ENCODE results near the gene TRIM60. TPM values are rescaled to one million over a fixed set of nuclear protein-coding genes. Genes with fewer than 3 reads are reported as not detected.

The TRIM60 gene
- total and polyA plus RNA-seq, 8 donors, result not detected

DNA sequence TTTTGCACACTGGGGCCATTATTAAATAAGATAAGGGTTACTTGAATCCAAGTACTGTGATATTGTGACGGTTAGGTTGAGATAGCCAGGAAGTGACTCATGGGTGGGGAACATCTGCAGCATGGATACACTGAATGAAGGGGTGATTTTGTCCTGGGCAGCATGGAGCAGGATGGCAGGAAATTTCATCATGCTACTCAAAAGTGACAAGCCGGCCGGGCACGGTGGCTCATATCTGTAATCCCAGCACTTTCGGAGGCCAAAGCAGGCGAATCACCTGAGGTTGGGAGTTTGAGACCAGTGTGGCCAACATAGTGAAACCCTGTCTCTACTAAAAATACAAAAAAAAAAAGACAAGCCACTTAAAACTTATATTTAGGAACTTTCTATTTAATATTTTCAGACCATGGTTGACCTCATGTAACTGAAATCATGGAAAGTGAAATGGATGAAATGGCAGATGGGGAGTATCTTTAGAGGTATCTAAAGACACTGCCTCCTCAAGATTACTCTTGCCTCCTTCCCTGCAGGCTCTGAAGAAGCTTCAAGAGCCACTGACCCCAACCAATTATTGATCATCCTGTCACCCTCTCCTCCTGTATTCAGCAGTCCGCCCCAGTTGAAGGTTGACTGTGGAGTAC is 3.9 kb upstream of the TRIM60 start:
- no peak overlapping the region for H3K27ac ChIP-seq
- ATAC-seq, result no peak
- intact Hi-C loops (cut with DNase I), result no loop called here
- H3K4me1 ChIP-seq, result no peaks in the 10 kb centered on the region
- H3K4me3 ChIP-seq, result no peak overlapping the region
- no peak for DNase-seq
- TF ChIP-seq, protein P1, sequence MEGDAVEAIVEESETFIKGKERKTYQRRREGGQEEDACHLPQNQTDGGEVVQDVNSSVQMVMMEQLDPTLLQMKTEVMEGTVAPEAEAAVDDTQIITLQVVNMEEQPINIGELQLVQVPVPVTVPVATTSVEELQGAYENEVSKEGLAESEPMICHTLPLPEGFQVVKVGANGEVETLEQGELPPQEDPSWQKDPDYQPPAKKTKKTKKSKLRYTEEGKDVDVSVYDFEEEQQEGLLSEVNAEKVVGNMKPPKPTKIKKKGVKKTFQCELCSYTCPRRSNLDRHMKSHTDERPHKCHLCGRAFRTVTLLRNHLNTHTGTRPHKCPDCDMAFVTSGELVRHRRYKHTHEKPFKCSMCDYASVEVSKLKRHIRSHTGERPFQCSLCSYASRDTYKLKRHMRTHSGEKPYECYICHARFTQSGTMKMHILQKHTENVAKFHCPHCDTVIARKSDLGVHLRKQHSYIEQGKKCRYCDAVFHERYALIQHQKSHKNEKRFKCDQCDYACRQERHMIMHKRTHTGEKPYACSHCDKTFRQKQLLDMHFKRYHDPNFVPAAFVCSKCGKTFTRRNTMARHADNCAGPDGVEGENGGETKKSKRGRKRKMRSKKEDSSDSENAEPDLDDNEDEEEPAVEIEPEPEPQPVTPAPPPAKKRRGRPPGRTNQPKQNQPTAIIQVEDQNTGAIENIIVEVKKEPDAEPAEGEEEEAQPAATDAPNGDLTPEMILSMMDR (IDR thresholded peaks at IDR 0.05), result no peak
- H3K9me3 ChIP-seq, result no peaks in the 10 kb centered on the region
- no peaks in the 10 kb centered on the region for H3K27me3 ChIP-seq
- H3K36me3 ChIP-seq, result no peaks in the 10 kb centered on the region

DNA sequence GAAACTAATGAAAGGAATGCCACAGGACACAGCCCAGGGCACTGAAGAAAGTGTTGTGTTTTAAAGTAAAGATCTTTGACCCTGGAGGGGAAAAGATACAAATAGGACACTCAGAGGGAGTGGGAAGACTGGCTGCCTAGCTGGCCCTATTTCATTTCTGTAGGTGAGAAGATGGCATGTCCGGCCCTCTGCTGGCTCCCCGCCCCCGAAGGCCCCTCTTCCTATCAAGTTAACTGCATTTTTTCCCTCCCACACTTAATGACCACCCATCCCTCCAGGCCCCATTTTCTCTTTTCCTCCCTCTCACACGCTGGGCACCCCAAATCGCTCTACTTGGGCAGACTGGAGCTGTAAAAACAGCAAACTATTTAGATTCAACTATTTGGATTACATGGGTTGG is 16.4 kb downstream of the TRIM60 start:
- no peaks in the 10 kb centered on the region for H3K9me3 ChIP-seq
- intact Hi-C loops (cut with DNase I), result no loop called here
- TF ChIP-seq, protein P1 (IDR thresholded peaks at IDR 0.05), result no peak
- ATAC-seq (no peak), DNase-seq (no peak)
- no peak overlapping the region for H3K4me3 ChIP-seq
- H3K27ac ChIP-seq, result no peak overlapping the region
- no peaks in the 10 kb centered on the region for H3K27me3 ChIP-seq
- H3K4me1 ChIP-seq, result no peaks in the 10 kb centered on the region
- H3K36me3 ChIP-seq, result no peaks in the 10 kb centered on the region

DNA sequence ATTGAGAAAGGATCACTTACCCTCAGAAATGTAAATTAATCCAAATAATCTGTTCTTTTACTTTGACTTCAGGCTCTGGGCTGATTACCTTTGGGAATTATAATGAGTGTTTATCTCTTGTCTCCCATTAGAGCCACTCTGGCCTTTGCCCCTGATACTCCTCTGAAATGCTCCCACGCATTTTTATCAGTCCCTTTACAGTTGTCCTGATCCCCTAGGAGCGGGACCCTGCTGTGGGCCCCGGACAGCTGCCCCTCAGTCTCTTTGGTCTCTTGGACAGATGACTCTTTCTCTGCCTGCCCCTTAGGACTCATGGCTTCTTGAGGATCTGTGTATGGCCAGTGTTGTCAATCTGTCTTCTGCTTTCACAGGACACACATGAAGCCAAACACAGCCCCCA is 20.8 kb downstream of the TRIM60 start:
- ATAC-seq, result no peak
- no peak overlapping the region for H3K4me3 ChIP-seq
- intact Hi-C loops (cut with DNase I), result no loop called here
- DNase-seq, result no peak
- no peaks in the 10 kb centered on the region for H3K4me1 ChIP-seq
- no peaks in the 10 kb centered on the region for H3K27me3 ChIP-seq
- TF ChIP-seq, protein P1 (IDR thresholded peaks at IDR 0.05), result no peak
- no peaks in the 10 kb centered on the region for H3K9me3 ChIP-seq
- no peak overlapping the region for H3K27ac ChIP-seq
- no peaks in the 10 kb centered on the region for H3K36me3 ChIP-seq

DNA sequence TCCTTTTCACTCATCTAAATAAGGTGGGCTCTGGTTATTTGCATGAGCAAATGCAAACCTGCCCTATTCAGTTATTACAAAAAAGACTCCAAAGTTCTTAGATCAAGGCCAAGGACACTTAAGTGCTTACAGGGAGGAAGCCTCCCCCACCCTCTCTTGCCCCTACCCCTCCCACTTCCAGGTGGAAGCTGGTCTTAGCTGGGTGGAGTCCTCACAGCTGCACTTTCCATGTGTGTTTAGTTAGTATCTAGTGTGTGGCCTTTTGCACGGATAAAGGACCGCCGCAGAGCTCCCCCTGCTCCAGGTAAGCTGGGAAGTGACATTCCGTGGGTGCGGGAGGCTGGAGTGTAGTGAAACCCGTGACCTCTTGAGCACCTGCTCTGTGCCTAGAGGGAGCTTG is 21.8 kb downstream of the TRIM60 start, which contains the start of gene TRIM75:
Gene TRIM75 (plus strand): TSS at position 222 of the 400 bp plus-strand sequence. CDS start 5,282 bp downstream, outside the sequence.
- Histone ChIP-seq H3K4me1 (no peaks in the 10 kb centered on the region), H3K36me3 (no peaks in the 10 kb centered on the region), H3K9me3 (no peaks in the 10 kb centered on the region), H3K4me3 (no peak within 1 kb of the TSS), H3K27me3 (no peaks in the 10 kb centered on the region), H3K27ac (no peak within 1 kb of the TSS)
- DNase-seq (no peak), ATAC-seq (peak; percentile 80)
- intact Hi-C loops (cut with DNase I), result no loop called here
- TF ChIP-seq, protein P1 (IDR thresholded peaks at IDR 0.05), result no peak

DNA sequence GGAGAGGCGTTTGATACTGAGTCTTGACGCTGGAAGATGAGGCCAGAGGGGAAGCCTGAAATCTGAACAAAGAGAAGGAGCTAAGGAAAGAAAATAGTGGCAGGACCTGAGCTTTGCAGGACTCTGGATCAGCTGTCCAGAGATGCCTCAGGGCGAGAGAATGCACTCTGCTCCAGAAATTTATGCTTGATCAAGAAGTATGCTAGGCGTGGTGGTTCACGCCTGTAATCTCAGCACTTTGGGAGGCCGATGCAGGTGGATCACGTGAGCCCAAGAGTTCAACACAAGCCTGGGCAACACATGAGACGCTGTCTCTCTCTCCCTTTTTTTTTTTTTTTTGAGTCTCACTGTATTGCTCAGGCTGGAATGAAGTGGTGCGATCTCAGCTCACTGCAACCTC is 23.8 kb downstream of the TRIM60 start:
- Histone ChIP-seq H3K4me1 (no peaks in the 10 kb centered on the region), H3K27me3 (no peaks in the 10 kb centered on the region), H3K9me3 (no peaks in the 10 kb centered on the region), H3K36me3 (no peaks in the 10 kb centered on the region), H3K4me3 (no peak overlapping the region), H3K27ac (no peak overlapping the region)
- no peak for DNase-seq
- no peak for ATAC-seq
- TF ChIP-seq, protein P1 (IDR thresholded peaks at IDR 0.05), result no peak
- intact Hi-C loops (cut with DNase I), result no loop called here
